ENCODE results near the gene CADM2. TPM values are rescaled to one million over a fixed set of nuclear protein-coding genes. Genes with fewer than 3 reads are reported as not detected.
"Not testable (repeated sequence)": the region's sequence is repeated elsewhere in the genome, so short reads cannot be mapped to it uniquely, and the experiment has no call there.

CADM2 gene
- total and polyA plus RNA-seq, 2 donors (not counting 3 experiments of a cell fraction or from before 2014, with no cell fraction given): not detected

GRCh38 chr3:85979034-85979433 lies 1020.2 kb downstream of the CADM2 start:
- BruUV-seq (replicated peaks): no TSS peak

DNA sequence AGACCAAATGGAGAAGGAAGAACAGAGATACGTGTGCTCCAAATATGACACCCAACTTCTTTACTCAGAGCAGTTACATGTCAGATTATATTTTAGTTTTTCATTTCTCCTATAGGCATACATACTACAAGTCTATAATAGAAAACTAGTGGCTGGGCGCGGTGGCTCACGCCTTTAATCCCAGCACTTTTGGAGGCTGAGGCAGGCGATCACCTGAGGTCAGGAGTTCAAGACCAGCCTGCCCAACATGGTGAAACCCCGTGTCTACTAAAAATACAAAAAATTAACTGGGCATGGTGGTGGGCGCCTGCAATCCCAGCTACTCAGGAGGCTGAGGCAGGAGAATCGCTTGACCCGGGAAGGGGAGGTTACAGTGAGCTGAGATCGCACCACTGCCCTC lies 1030.8 kb downstream of the CADM2 start:
- dilution Hi-C loops (cut with MboI; ENCODE audit: extremely low pct_ligation_motif_present, low sequenced_read_pairs); BruUV-seq (replicated peaks); intact Hi-C loops (cut with micrococcal nuclease); H3K9ac ChIP-seq (replicated peaks; ENCODE audit: extremely low read depth, insufficient read depth, low read length); H3K9me3 ChIP-seq (replicated peaks; ENCODE audit: control insufficient read depth, insufficient read depth, low read length); H3K27me3 ChIP-seq (ENCODE audit: control insufficient read depth in 2 of 2, insufficient read depth in 2 of 2, low read length in 2 of 2); DNase-seq (ENCODE audit: low read depth, low spot score); H3K4me1 ChIP-seq (ENCODE audit: control insufficient read depth, extremely low read depth, insufficient read depth, low read length); H3K27ac ChIP-seq (ENCODE audit: insufficient read depth, low read depth, low read length); H3K79me2 ChIP-seq (ENCODE audit: control insufficient read depth, insufficient read depth, low read length); H4K20me1 ChIP-seq (replicated peaks; ENCODE audit: control insufficient read depth, extremely low read depth, insufficient read depth, low read length); H3K4me2 ChIP-seq (ENCODE audit: insufficient read depth, low read length); POLR2A ChIA-PET; FAIRE-seq; H2AFZ ChIP-seq (ENCODE audit: low read depth, low read length); H3K36me3 ChIP-seq (ENCODE audit: control insufficient read depth in 2 of 2, extremely low read depth in 1 of 2, insufficient read depth in 2 of 2, low read length in 2 of 2); H3K9me1 ChIP-seq (replicated peaks; ENCODE audit: control insufficient read depth, extremely low read depth, insufficient read depth, low read length); CTCF ChIA-PET; H3K4me3 ChIP-seq (replicated peaks in 1 of 3; ENCODE audit: insufficient read depth in 1 of 3, low read depth in 1 of 3, low read length in 3 of 3): not testable (repeated sequence)

More at GRCh38 chr3:85979034-85979433, 1020.2 kb downstream of the CADM2 start:
- no peaks in the 10 kb centered on the region for H3K4me1 ChIP-seq (ENCODE audit: control insufficient read depth, extremely low read depth, insufficient read depth, low read length)
- H3K36me3 ChIP-seq (ENCODE audit: control insufficient read depth in 2 of 2, extremely low read depth in 1 of 2, insufficient read depth in 2 of 2, low read length in 2 of 2): no peaks in the 10 kb centered on the region
- TF ChIP-seq GATA2 (IDR thresholded peaks at IDR 0.05; ENCODE audit: insufficient read depth, insufficient read length, low read depth, low read length) (no peak), EZH2 (IDR thresholded peaks at IDR 0.05; ENCODE audit: borderline replicate concordance, low read depth, low read length, severe bottlenecking) (no peak), FOS (IDR thresholded peaks at IDR 0.05; ENCODE audit: borderline replicate concordance, insufficient read depth, low read length) (no peak), POLR2A (IDR thresholded peaks at IDR 0.05; ENCODE audit: low read depth, low read length) (no peak), CTCF (IDR thresholded peaks at IDR 0.05; ENCODE audit: extremely low read depth in 1 of 2, insufficient read depth in 1 of 2, low read depth in 1 of 2, low read length in 2 of 2) (no peak), MYC (IDR thresholded peaks at IDR 0.05; ENCODE audit: low read depth, low read length) (no peak), POLR2AphosphoS5 (IDR thresholded peaks at IDR 0.05; ENCODE audit: insufficient read depth, low read depth, low read length) (no peak), JUN (IDR thresholded peaks at IDR 0.05; ENCODE audit: borderline replicate concordance, insufficient read depth, insufficient read length, low read depth) (no peak), MAX (IDR thresholded peaks at IDR 0.05; ENCODE audit: insufficient read depth, insufficient read length) (no peak)
- H3K4me3 ChIP-seq (replicated peaks in 1 of 3; ENCODE audit: insufficient read depth in 1 of 3, low read depth in 1 of 3, low read length in 3 of 3): no peak overlapping the region
- H3K9me1 ChIP-seq (replicated peaks; ENCODE audit: control insufficient read depth, extremely low read depth, insufficient read depth, low read length): no peaks in the 10 kb centered on the region
- no peak overlapping the region for H2AFZ ChIP-seq (ENCODE audit: low read depth, low read length)
- H3K4me2 ChIP-seq (ENCODE audit: insufficient read depth, low read length): no peak overlapping the region
- no peaks in the 10 kb centered on the region for H3K79me2 ChIP-seq (ENCODE audit: control insufficient read depth, insufficient read depth, low read length)
- no peaks in the 10 kb centered on the region for H3K9me3 ChIP-seq (replicated peaks; ENCODE audit: control insufficient read depth, insufficient read depth, low read length)
- dilution Hi-C loops (cut with MboI; ENCODE audit: extremely low pct_ligation_motif_present, low sequenced_read_pairs): no loop called here
- ChIA-PET CTCF (no interaction called here), POLR2A (no interaction called here)
- no peak overlapping the region for H3K27ac ChIP-seq (ENCODE audit: insufficient read depth, low read depth, low read length)
- no peak for FAIRE-seq
- DNase-seq (ENCODE audit: low read depth, low spot score): no peak
- H3K27me3 ChIP-seq (ENCODE audit: control insufficient read depth in 2 of 2, insufficient read depth in 2 of 2, low read length in 2 of 2): no peaks in the 10 kb centered on the region
- H3K9ac ChIP-seq (replicated peaks; ENCODE audit: extremely low read depth, insufficient read depth, low read length): no peak overlapping the region
- intact Hi-C loops (cut with micrococcal nuclease): no loop called here
- H4K20me1 ChIP-seq (replicated peaks; ENCODE audit: control insufficient read depth, extremely low read depth, insufficient read depth, low read length): no peaks in the 10 kb centered on the region
